Esophagus mucosa (tissue), 1 donor: ENCODE results near the gene HOXA10. TPM values are rescaled to one million over a fixed set of nuclear protein-coding genes. Genes with fewer than 3 reads are reported as not detected.

Experiments
- ATAC-seq: fragments of 200-7000 bp; cut with Tn5 transposase; one replicate; pipeline ENCODE4 v1.9.1; 2020
- total RNA-seq: library from RNA; stranded (reverse); gene quantifications from one replicate; pipeline ENCODE4 v1.2.4, GENCODE V29; 2023
- donor health status: DM: yes; HTN: yes; CAD: no.

HOXA10 gene
- total RNA-seq, 1 donor from 2014 or later: 1.1 TPM

- no peak for ATAC-seq
Observed at GRCh38 chr7:27189997-27190748, 16.1 kb upstream of the HOXA10 start.

- ATAC-seq: no peak
Observed at GRCh38 chr7:27189295-27189996, 15.3 kb upstream of the HOXA10 start.

GRCh38 chr7:27188386-27189294 is 14.5 kb upstream of the HOXA10 start:
- ATAC-seq: no peak

- ATAC-seq: no peak
Observed at GRCh38 chr7:27187475-27188385, 13.6 kb upstream of the HOXA10 start.

GRCh38 chr7:27186668-27187474 is 12.8 kb upstream of the HOXA10 start:
- no peak for ATAC-seq

GRCh38 chr7:27185854-27186667 is 11.9 kb upstream of the HOXA10 start:
- no peak for ATAC-seq

- ATAC-seq: peak; percentile 22
Observed at GRCh38 chr7:27185013-27185853, 11.1 kb upstream of the HOXA10 start, which contains the start of gene HOXA11. TSS of gene HOXA11 (minus strand) at chr7:27185232. CDS start at chr7:27185144, 88 bp downstream.

GRCh38 chr7:27184337-27185012 is 10.4 kb upstream of the HOXA10 start:
- ATAC-seq: peak; percentile 3

DNA sequence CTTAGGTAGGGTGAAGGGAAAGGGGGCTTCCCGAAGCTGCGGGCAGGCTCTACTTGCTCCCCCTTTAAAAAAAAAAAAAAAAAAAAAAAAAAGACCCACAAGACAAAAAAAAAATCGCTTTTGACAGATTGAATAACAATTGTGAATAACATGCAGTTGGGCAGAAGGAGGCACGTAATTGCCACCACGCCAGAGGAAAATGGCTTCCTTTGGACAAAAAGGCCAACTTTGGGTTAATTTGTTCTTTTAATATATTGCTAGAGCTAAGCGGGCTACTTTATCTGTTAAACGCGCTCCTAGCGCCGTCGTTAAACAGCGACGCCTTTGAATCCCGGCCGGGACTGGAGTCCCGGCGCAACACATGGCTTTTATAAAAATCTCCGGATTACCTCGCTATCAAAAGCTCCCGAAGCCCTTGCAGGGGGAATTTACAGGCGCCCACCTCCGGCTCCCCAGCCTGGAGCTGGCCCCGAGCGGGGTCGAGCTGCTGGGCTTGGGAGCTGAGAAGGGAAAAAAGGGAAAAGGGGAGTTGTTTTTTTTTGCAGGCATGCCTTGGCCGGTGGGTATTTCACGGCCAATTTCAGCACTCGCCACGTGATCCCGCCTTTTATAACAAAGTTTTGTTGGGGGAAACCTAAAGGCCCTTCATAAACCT is 9.7 kb upstream of the HOXA10 start:
- ATAC-seq: no peak

DNA sequence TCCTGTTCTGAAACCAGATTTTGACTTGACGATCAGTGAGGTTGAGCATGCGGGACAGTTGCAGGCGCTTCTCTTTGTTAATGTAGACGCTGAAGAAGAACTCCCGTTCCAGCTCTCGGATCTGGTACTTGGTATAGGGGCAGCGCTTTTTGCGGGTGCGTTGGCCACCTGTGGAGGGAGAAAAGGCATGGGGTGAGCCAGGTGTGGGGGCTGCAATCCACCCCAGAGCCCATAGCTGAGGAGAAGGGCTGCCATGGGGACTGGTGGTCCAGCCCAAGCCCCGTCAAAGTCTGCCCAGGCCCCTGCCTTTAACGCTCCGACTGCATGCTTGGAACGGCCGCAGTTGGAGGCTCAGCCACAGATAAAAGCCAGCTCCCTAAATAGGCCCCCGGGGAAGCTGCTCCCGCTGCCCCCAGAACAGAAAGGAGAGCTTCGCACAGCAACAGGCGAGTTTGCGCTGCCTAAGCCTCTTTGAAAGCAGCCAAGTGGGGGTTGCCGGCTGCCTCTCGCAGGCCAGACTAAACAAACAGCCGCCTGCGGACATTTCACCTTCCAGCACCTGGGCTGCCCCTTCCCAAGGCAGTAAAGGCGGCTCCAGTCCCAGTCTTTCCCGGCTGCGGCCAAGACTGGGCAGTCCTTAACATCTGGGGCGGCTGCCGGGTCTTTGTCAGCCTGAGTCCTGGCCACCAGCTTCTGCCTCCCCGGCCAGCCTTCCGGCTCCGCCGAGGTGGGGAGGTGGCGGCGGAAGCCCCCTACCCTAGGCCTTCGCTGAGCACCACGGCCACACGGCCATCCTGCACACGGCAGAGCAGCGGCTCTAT is 9.0 kb upstream of the HOXA10 start:
- ATAC-seq: no peak

- no peak for ATAC-seq
Observed at GRCh38 chr7:27182285-27182841, 8.2 kb upstream of the HOXA10 start.

DNA sequence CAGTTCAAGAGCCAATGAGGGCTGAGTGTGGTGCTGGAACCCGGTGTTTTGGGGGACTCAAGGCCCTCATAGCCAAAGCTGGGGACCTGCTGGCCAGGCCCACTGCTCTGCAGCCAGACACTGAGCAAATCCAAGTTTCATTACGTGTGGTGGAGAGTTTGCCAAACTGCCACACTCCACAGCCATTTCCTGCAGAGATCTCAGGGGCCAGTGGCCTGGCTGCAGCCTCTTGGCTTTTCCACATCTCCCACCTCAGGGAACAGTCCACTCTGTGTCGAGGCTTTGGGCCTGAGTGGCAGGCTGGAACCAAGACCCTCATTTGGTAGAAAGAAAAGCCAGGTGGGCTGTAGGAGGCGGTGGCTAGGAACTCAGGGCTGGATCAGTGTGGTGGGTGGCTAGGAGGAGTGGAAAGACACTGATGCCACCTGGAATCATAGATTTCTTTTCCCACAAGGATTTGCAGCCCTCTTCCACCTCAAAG is 7.7 kb upstream of the HOXA10 start:
- ATAC-seq: no peak

GRCh38 chr7:27180431-27181420 is 6.6 kb upstream of the HOXA10 start:
- no peak for ATAC-seq

DNA sequence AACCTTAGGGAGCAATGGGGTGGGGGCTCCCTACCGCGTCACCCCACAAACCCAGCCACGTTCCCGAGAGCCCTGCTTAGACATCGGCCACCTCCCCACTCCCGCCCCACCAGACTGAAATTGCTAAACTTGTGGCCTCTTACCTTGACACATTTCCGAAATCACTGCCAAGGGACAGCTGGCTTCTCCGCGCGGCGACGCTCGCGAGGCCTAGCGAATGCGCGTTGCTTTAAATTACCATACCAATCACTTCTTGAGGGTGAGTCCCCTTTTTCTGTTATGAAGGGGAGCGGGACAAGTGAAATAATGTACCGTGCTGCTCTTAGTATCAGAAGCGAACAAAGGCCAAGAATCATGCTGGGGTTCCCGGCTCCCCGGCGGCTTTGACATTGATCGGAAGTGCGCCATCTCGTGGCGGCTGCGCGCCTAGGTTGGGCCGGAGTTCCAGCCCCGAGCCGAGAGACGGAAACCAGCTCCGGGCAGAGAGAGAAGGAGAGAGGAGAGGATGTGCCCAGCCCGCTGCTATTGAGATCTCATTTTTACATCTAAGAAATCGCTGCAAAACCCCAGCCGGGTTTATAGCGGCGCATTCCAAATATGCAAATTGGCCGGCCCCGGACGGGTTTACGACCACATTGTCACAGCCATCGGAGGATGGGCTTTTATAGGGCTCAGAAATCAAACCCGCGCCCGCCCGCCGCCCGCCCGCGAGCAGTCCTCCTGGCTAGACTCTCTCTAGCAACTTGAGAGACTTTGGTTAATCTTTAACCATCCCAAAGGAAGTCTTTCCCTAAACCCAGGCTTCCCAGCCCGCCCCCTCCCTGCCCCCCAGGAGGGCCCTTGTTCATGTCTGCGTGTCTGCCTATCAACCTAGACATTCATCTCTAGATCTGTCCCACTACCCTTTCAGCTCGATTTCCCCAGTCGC is 5.6 kb upstream of the HOXA10 start:
- peak; percentile 60 for ATAC-seq
